Endothelial cell of umbilical vein (primary cell): Measurements from ENCODE around the gene USP2. TPM values are rescaled to one million over a fixed set of nuclear protein-coding genes. Genes with fewer than 3 reads are reported as not detected.

Experiments
- BruUV-seq: library from RNA; stranded (reverse); fragments of 400-500 nt; replicated peaks from 2 replicates; lab custom pipeline; 2021; lab: Mats Ljungman, UMichigan
- CTCF ChIA-PET: fragments of 300-600, 350-600 bp; sonication (Branson Sonifier 250); formaldehyde crosslinking; loops from one replicate; lab custom pipeline; 2021; ENCODE audit warnings: antibody characterized with exemption, inconsistent platforms; lab: Charles Lee
- POLR2A ChIA-PET: fragments of 300-600, 350-600 bp; sonication (Branson Sonifier 250); formaldehyde crosslinking; loops from one replicate; lab custom pipeline; 2021; ENCODE audit warnings: antibody characterized with exemption, inconsistent platforms; lab: Charles Lee
- DNase-seq: peaks from one replicate; pipeline ENCODE4 v3.0.0-alpha.2; 2011; ENCODE audit warnings: low read depth, low spot score
- FAIRE-seq: peaks from 2 replicates; lab custom pipeline; 2011; peaks lifted over from hg19 to GRCh38; lab: Jason Lieb, UNC
- H2AFZ ChIP-seq: 2 replicates; pipeline ENCODE4 v1.6.0; 2012; ENCODE audit warnings: low read depth, low read length, control low read depth, inconsistent platforms
- H3K27ac ChIP-seq: 2 replicates; pipeline ENCODE4 v1.5.1; 2011; ENCODE audit warnings: low read depth, mild to moderate bottlenecking, control low read depth, low read length, moderate library complexity; ENCODE audit not compliant: insufficient read depth
- H3K27me3 ChIP-seq, 2 experiments: 2 replicates each; pipeline versions ENCODE4 v1.6.0 to v1.6.1; 2011; ENCODE audit warnings: low read length in 2 of 2, mixed read lengths in 1 of 2; ENCODE audit not compliant: control insufficient read depth in 2 of 2, insufficient read depth in 2 of 2
- H3K36me3 ChIP-seq, 2 experiments: 2 replicates in 1 of 2; 3 replicates in 1 of 2; pipeline ENCODE4 v1.5.1; 2011; ENCODE audit warnings: low read length in 2 of 2, mild to moderate bottlenecking in 1 of 2, moderate library complexity in 1 of 2; ENCODE audit not compliant: control insufficient read depth in 2 of 2, insufficient read depth in 2 of 2; ENCODE audit errors: extremely low read depth in 1 of 2
- H3K4me1 ChIP-seq: 3 replicates; pipeline ENCODE4 v1.5.1; 2011; ENCODE audit warnings: mild to moderate bottlenecking, low read length; ENCODE audit not compliant: control insufficient read depth, insufficient read depth; ENCODE audit errors: extremely low read depth
- H3K4me2 ChIP-seq: 2 replicates; pipeline ENCODE4 v1.6.1; 2011; ENCODE audit warnings: low read length, control low read depth, mixed read lengths; ENCODE audit not compliant: insufficient read depth
- H3K4me3 ChIP-seq, 3 experiments: fragments of 200-600 bp in 1 of 3; sonication (generic), shearing (Covaris generic) in 1 of 3; replicated peaks in 1 of 3; 2 replicates each; pipeline ENCODE4 v1.5.1; 2011 to 2016; ENCODE audit warnings: control low read depth in 3 of 3, low read length in 3 of 3, mild to moderate bottlenecking in 2 of 3, inconsistent platforms in 1 of 3, low read depth in 1 of 3, moderate library complexity in 1 of 3; ENCODE audit not compliant: insufficient read depth in 1 of 3
- H3K79me2 ChIP-seq: 2 replicates; pipeline ENCODE4 v1.6.0; 2012; ENCODE audit warnings: low read length, inconsistent platforms; ENCODE audit not compliant: control insufficient read depth, insufficient read depth
- H3K9ac ChIP-seq: replicated peaks from 2 replicates; pipeline ENCODE3; 2011; ENCODE audit warnings: low read length, control low read depth; ENCODE audit not compliant: insufficient read depth; ENCODE audit errors: extremely low read depth
- H3K9me1 ChIP-seq: replicated peaks from 3 replicates; pipeline ENCODE4 v1.6.0; 2011; ENCODE audit warnings: mild to moderate bottlenecking, low read length; ENCODE audit not compliant: control insufficient read depth, insufficient read depth; ENCODE audit errors: extremely low read depth
- H3K9me3 ChIP-seq: replicated peaks from 2 replicates; pipeline ENCODE4 v1.5.1; 2012; ENCODE audit warnings: low read length, inconsistent platforms; ENCODE audit not compliant: control insufficient read depth, insufficient read depth
- H4K20me1 ChIP-seq: replicated peaks from 2 replicates; pipeline ENCODE3; 2011; ENCODE audit warnings: mild to moderate bottlenecking, low read length; ENCODE audit not compliant: control insufficient read depth, insufficient read depth; ENCODE audit errors: extremely low read depth
- EZH2 ChIP-seq: IDR thresholded peaks from 2 replicates; pipeline ENCODE4 v1.6.1; 2012; ENCODE audit warnings: borderline replicate concordance, low read depth, mild to moderate bottlenecking, moderate library complexity, low read length, inconsistent platforms; ENCODE audit not compliant: severe bottlenecking
- FOS ChIP-seq: IDR thresholded peaks from 2 replicates; pipeline ENCODE4 v1.6.1; 2011; ENCODE audit warnings: mild to moderate bottlenecking, low read length, moderate library complexity, borderline replicate concordance; ENCODE audit not compliant: insufficient read depth
- GATA2 ChIP-seq: IDR thresholded peaks from 2 replicates; pipeline ENCODE4 v1.7.0; 2011; ENCODE audit warnings: low read depth, mild to moderate bottlenecking, moderate library complexity, mixed read lengths, low read length; ENCODE audit not compliant: insufficient read length, insufficient read depth
- JUN ChIP-seq: IDR thresholded peaks from 2 replicates; pipeline ENCODE4 v1.6.1; 2011; ENCODE audit warnings: borderline replicate concordance, low read depth; ENCODE audit not compliant: insufficient read length, insufficient read depth
- MYC ChIP-seq: IDR thresholded peaks from one replicate; pipeline ENCODE4 v1.6.1; 2011; ENCODE audit warnings: mild to moderate bottlenecking, low read depth, low read length
- POLR2A ChIP-seq: IDR thresholded peaks from 2 replicates; pipeline ENCODE4 v1.6.1; 2012; ENCODE audit warnings: low read depth, mild to moderate bottlenecking, control low read depth, low read length
- POLR2AphosphoS5 ChIP-seq: IDR thresholded peaks from 2 replicates; pipeline ENCODE4 v1.6.1; 2012; ENCODE audit warnings: low read depth, mild to moderate bottlenecking, control low read depth, low read length, moderate library complexity; ENCODE audit not compliant: insufficient read depth
- dilution Hi-C: fragments of 300-500 bp; cut with MboI; formaldehyde crosslinking; loops from one replicate; pipeline ENCODE4 v1.15.0; 2019; ENCODE audit warnings: low sequenced_read_pairs; ENCODE audit not compliant: extremely low pct_ligation_motif_present
- intact Hi-C: fragments of 100-400 bp; cut with micrococcal nuclease; formaldehyde crosslinking; loops from one replicate; pipeline ENCODE4 v1.10.0; 2022
- polyA plus RNA-seq, 4 experiments: library from polyadenylated mRNA; depleted of rRNA in 3 of 4; stranded (reverse) in 3 of 4; unstranded in 1 of 4; fragments of >200 nt; gene quantifications; 2 replicates each; pipeline versions ENCODE4 v1.2.1 to v1.2.3, GENCODE V29; 2011 to 2012; ENCODE audit warnings: missing spikeins in 1 of 4
- total RNA-seq: library from RNA; stranded (reverse); gene quantifications from 2 replicates; pipeline ENCODE4 v1.2.3, GENCODE V29; 2021
- TF ChIP-seq, protein P1 (sequence below): IDR thresholded peaks from 2 replicates; pipeline ENCODE4 v1.6.1; 2011; ENCODE audit not compliant: insufficient read depth, insufficient read length
- TF ChIP-seq, protein P2 (sequence below), 2 donors: IDR thresholded peaks; 1 replicate in 1 of 2; 2 replicates in 1 of 2; pipeline ENCODE4 v1.5.1; 2011; ENCODE audit warnings: low read length in 2 of 2, mild to moderate bottlenecking in 2 of 2, moderate library complexity in 2 of 2, control low read depth in 1 of 2, inconsistent platforms in 1 of 2, low read depth in 1 of 2; ENCODE audit not compliant: insufficient read depth in 1 of 2; ENCODE audit errors: extremely low read depth in 1 of 2

Gene USP2
- total and polyA plus RNA-seq, 2 donors (not counting 3 experiments of a cell fraction or from before 2014, with no cell fraction given), result 0.21 to 1.2 TPM

- DNase-seq (no peak), FAIRE-seq (no peak)
- Histone ChIP-seq H3K9me1 (no peaks in the 10 kb centered on the region), H3K9me3 (no peaks in the 10 kb centered on the region), H3K79me2 (no peaks in the 10 kb centered on the region), H3K4me1 (no peaks in the 10 kb centered on the region), H3K36me3 (no peaks in the 10 kb centered on the region), H3K4me3 (no peak overlapping the region), H3K27me3 (peaks cover 9 to 17% of the 10 kb centered on the region in 2 experiments), H3K9ac (no peak overlapping the region), H4K20me1 (no peaks in the 10 kb centered on the region), H3K27ac (no peak overlapping the region), H2AFZ (no peak overlapping the region), H3K4me2 (no peak overlapping the region)
- BruUV-seq, result no TSS peak
- POLR2A ChIA-PET, result no interaction called here
- dilution Hi-C loops, result no loop called here
- intact Hi-C loops, result no loop called here
- TF ChIP-seq POLR2AphosphoS5, result no peak
- TF ChIP-seq, protein P1, sequence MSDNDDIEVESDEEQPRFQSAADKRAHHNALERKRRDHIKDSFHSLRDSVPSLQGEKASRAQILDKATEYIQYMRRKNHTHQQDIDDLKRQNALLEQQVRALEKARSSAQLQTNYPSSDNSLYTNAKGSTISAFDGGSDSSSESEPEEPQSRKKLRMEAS, result no peak
- TF ChIP-seq POLR2A, result no peak
- TF ChIP-seq, protein P2, sequence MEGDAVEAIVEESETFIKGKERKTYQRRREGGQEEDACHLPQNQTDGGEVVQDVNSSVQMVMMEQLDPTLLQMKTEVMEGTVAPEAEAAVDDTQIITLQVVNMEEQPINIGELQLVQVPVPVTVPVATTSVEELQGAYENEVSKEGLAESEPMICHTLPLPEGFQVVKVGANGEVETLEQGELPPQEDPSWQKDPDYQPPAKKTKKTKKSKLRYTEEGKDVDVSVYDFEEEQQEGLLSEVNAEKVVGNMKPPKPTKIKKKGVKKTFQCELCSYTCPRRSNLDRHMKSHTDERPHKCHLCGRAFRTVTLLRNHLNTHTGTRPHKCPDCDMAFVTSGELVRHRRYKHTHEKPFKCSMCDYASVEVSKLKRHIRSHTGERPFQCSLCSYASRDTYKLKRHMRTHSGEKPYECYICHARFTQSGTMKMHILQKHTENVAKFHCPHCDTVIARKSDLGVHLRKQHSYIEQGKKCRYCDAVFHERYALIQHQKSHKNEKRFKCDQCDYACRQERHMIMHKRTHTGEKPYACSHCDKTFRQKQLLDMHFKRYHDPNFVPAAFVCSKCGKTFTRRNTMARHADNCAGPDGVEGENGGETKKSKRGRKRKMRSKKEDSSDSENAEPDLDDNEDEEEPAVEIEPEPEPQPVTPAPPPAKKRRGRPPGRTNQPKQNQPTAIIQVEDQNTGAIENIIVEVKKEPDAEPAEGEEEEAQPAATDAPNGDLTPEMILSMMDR (IDR thresholded peaks at IDR 0.05; ENCODE audit: extremely low read depth in 1 of 2, insufficient read depth in 1 of 2, low read depth in 1 of 2, low read length in 2 of 2), result no peak
- TF ChIP-seq MYC, result no peak
- TF ChIP-seq EZH2, result no peak
- no peak for TF ChIP-seq FOS
- no peak for TF ChIP-seq GATA2
- no peak for TF ChIP-seq JUN
- CTCF ChIA-PET, result interaction anchor here (1.2 to 11.7 kb wide), 5 partner anchors 8 to 106 kb away, joined by 3 to 134 read pairs (median 11); partner anchors contain the start of genes C1QTNF5 and USP2
These were observed 13.1 kb downstream of the USP2 start for GRCh38 chr11:119368121-119369034.
